Measurements from ENCODE around the gene PRKRA. TPM values are rescaled to one million over a fixed set of nuclear protein-coding genes. Genes with fewer than 3 reads are reported as not detected.

PRKRA gene
- total RNA-seq, 4 donors from 2014 or later = 91.0 to 125 (median 117) TPM

GRCh38 chr2:178397002-178397605 is 53.9 kb downstream of the PRKRA start:
- no peak overlapping the region for H3K4me3 ChIP-seq
- ATAC-seq (peak; percentile 57 to 63), DNase-seq (no peak)
- no peaks in the 10 kb centered on the region for H3K27me3 ChIP-seq
- TF ChIP-seq POLR2A (IDR thresholded peaks at IDR 0.05) (no peak), CTCF (IDR thresholded peaks at IDR 0.05 in 4 of 5, conservative IDR thresholded peaks at IDR 0.05 in 1 of 5) (peak; percentile 35 to 70 (median 56))
- no peaks in the 10 kb centered on the region for H3K9me3 ChIP-seq
- no peak overlapping the region for H3K27ac ChIP-seq
- intact Hi-C loops (cut with DNase I; ENCODE audit: low total_unique reads) (loop anchor here (1.0 kb wide), 1 partner anchor 17 kb away; no protein-coding TSS in a partner anchor), in situ Hi-C loops (cut with MboI; ENCODE audit: low sequenced_read_pairs in 4 of 4) (loop anchor here in 2 of 4 donors (10.0 kb wide), 1 partner anchor 262 kb away; no protein-coding TSS in a partner anchor)
- H3K4me1 ChIP-seq = no peaks in the 10 kb centered on the region
- H3K36me3 ChIP-seq = peaks cover 0 to 16% of the 10 kb centered on the region in 2 donors

- no peak overlapping the region for H3K4me3 ChIP-seq
- ATAC-seq (no peak), DNase-seq (no peak)
- no peaks in the 10 kb centered on the region for H3K9me3 ChIP-seq
- H3K27me3 ChIP-seq = no peaks in the 10 kb centered on the region
- intact Hi-C loops (cut with DNase I; ENCODE audit: low total_unique reads) (no loop called here), in situ Hi-C loops (cut with MboI; ENCODE audit: low sequenced_read_pairs in 4 of 4) (loop anchor here in 2 of 4 donors (10.0 kb wide), 1 partner anchor 261 kb away; no protein-coding TSS in a partner anchor)
- H3K27ac ChIP-seq = no peak overlapping the region
- peaks cover 0 to 16% of the 10 kb centered on the region in 2 donors for H3K36me3 ChIP-seq
- no peaks in the 10 kb centered on the region for H3K4me1 ChIP-seq
- TF ChIP-seq CTCF (IDR thresholded peaks at IDR 0.05 in 4 of 5, conservative IDR thresholded peaks at IDR 0.05 in 1 of 5) (no peak), POLR2A (IDR thresholded peaks at IDR 0.05) (no peak)
Measured at GRCh38 chr2:178395941-178396570, 54.9 kb downstream of the PRKRA start.

- Histone ChIP-seq H3K4me3 (no peak overlapping the region), H3K9me3 (no peaks in the 10 kb centered on the region), H3K36me3 (peaks cover 0 to 19% of the 10 kb centered on the region in 2 donors), H3K27ac (no peak overlapping the region), H3K4me1 (no peaks in the 10 kb centered on the region), H3K27me3 (no peaks in the 10 kb centered on the region)
- DNase-seq (no peak), ATAC-seq (no peak)
- intact Hi-C loops (cut with DNase I; ENCODE audit: low total_unique reads) (no loop called here), in situ Hi-C loops (cut with MboI; ENCODE audit: low sequenced_read_pairs in 4 of 4) (loop anchor here in 2 of 4 donors (10.0 kb wide), 1 partner anchor 260 kb away; no protein-coding TSS in a partner anchor)
- no peak for TF ChIP-seq POLR2A (IDR thresholded peaks at IDR 0.05)
- TF ChIP-seq CTCF (IDR thresholded peaks at IDR 0.05 in 4 of 5, conservative IDR thresholded peaks at IDR 0.05 in 1 of 5) = no peak
Measured at GRCh38 chr2:178395295-178395694, 55.7 kb downstream of the PRKRA start.

GRCh38 chr2:178394859-178395258 is 56.1 kb downstream of the PRKRA start:
- Histone ChIP-seq H3K36me3 (peaks cover 0 to 24% of the 10 kb centered on the region in 2 donors), H3K27ac (no peak overlapping the region), H3K4me3 (no peak overlapping the region), H3K4me1 (no peaks in the 10 kb centered on the region), H3K9me3 (no peaks in the 10 kb centered on the region), H3K27me3 (no peaks in the 10 kb centered on the region)
- intact Hi-C loops (cut with DNase I; ENCODE audit: low total_unique reads) (no loop called here), in situ Hi-C loops (cut with MboI; ENCODE audit: low sequenced_read_pairs in 4 of 4) (loop anchor here in 2 of 4 donors (10.0 kb wide), 1 partner anchor 260 kb away; no protein-coding TSS in a partner anchor)
- ATAC-seq (no peak), DNase-seq (no peak)
- TF ChIP-seq CTCF (IDR thresholded peaks at IDR 0.05 in 4 of 5, conservative IDR thresholded peaks at IDR 0.05 in 1 of 5) (no peak), POLR2A (IDR thresholded peaks at IDR 0.05) (no peak)
